Endodermal cell (in vitro differentiated cells): ENCODE measurements around the gene CCT4. TPM values are rescaled to one million over a fixed set of nuclear protein-coding genes. Genes with fewer than 3 reads are reported as not detected.

Source experiments
- DNase-seq: peaks from one replicate; pipeline ENCODE4 v3.0.0-alpha.2; 2017
- H3K27ac ChIP-seq: 2 replicates; pipeline ENCODE4 v1.5.1; 2013; ENCODE audit warnings: mild to moderate bottlenecking, low read depth, low read length, moderate library complexity
- H3K27me3 ChIP-seq: 2 replicates; pipeline ENCODE4 v1.6.1; 2013; ENCODE audit warnings: mild to moderate bottlenecking, low read length, moderate library complexity; ENCODE audit not compliant: insufficient read depth, control insufficient read depth, poor library complexity, severe bottlenecking
- H3K36me3 ChIP-seq: 2 replicates; pipeline ENCODE4 v1.7.0; 2013; ENCODE audit warnings: mild to moderate bottlenecking, low read length, moderate library complexity; ENCODE audit not compliant: control insufficient read depth, insufficient read depth
- H3K4me1 ChIP-seq: one replicate; pipeline ENCODE4 v1.7.0; 2013; ENCODE audit warnings: low read length; ENCODE audit not compliant: control insufficient read depth, insufficient read depth
- H3K4me3 ChIP-seq: 2 replicates; pipeline ENCODE4 v1.5.1; 2013; ENCODE audit warnings: mild to moderate bottlenecking, low read length, moderate library complexity
- H3K9ac ChIP-seq: 2 replicates; pipeline ENCODE4 v1.6.1; 2013; ENCODE audit warnings: mild to moderate bottlenecking, low read length, moderate library complexity; ENCODE audit not compliant: poor library complexity, severe bottlenecking; ENCODE audit errors: extremely low read depth
- H3K9me3 ChIP-seq: 2 replicates; pipeline ENCODE4 v1.6.1; 2013; ENCODE audit warnings: mild to moderate bottlenecking, low read length, moderate library complexity; ENCODE audit not compliant: control insufficient read depth
- H3K27ac Mint-ChIP-seq: 2 replicates; pipeline ENCODE4 v1.8.0; 2020; ENCODE audit warnings: mixed read lengths
- H3K27me3 Mint-ChIP-seq: 2 replicates; pipeline ENCODE4 v1.8.0; 2021; ENCODE audit warnings: mild to moderate bottlenecking, mixed read lengths; ENCODE audit not compliant: insufficient read depth
- H3K36me3 Mint-ChIP-seq: 2 replicates; pipeline ENCODE4 v1.8.0; 2020; ENCODE audit warnings: low read depth, mixed read lengths
- H3K4me1 Mint-ChIP-seq: 2 replicates; pipeline ENCODE4 v1.8.0; 2020; ENCODE audit warnings: mixed read lengths
- H3K4me3 Mint-ChIP-seq: 2 replicates; pipeline ENCODE4 v1.8.0; 2020; ENCODE audit warnings: mild to moderate bottlenecking, moderate library complexity, mixed read lengths
- H3K9me3 Mint-ChIP-seq: 2 replicates; pipeline ENCODE4 v1.8.0; 2020; ENCODE audit warnings: mild to moderate bottlenecking, mixed read lengths
- CTCF ChIP-seq: fragments of 200-600 bp; sonication (generic); conservative IDR thresholded peaks from 2 replicates; pipeline ENCODE4 v1.5.0; 2021; ENCODE audit warnings: antibody characterized with exemption, mild to moderate bottlenecking
- WGBS, 2 experiments: methylation state at CpG; one replicate each; pipeline versions ENCODE4 v1.1.5 to v1.1.7; 2013; ENCODE audit warnings: missing lambda C conversion rate in 2 of 2, mixed read lengths in 1 of 2; ENCODE audit not compliant: insufficient coverage in 1 of 2, insufficient read length in 1 of 2; 5-methylcytosine and 5-hydroxymethylcytosine counted together
- total RNA-seq, 2 donors: library from RNA; stranded (reverse); fragmentation: NEBNext Ultra II Directional in 1 of 2; extraction: Animal tissue kit (Norgen Biotek cat#: 25700) in 1 of 2; gene quantifications; 2 replicates in 1 of 2; 3 replicates in 1 of 2; pipeline ENCODE4 v1.2.1, GENCODE V29; 2021

CCT4 gene
- total RNA-seq, 2 donors from 2014 or later: 259 to 315 TPM

- Mint-ChIP-seq H3K27me3 (no peaks in the 10 kb centered on the region), H3K27ac (peak overlapping the region; percentile 75), H3K9me3 (no peaks in the 10 kb centered on the region), H3K4me3 (peak overlapping the region; percentile 85), H3K4me1 (peaks cover 2% of the 10 kb centered on the region), H3K36me3 (no peaks in the 10 kb centered on the region)
- Histone ChIP-seq H3K4me1 (no peaks in the 10 kb centered on the region), H3K9me3 (no peaks in the 10 kb centered on the region), H3K36me3 (no peaks in the 10 kb centered on the region), H3K27me3 (no peaks in the 10 kb centered on the region), H3K4me3 (peak overlapping the region; percentile 98), H3K27ac (no peak overlapping the region), H3K9ac (peak overlapping the region; percentile 66)
- no peak for DNase-seq
- no peak for TF ChIP-seq CTCF
- WGBS, 2 experiments: 8 to 16% methylated on average over 4 to 5 of the region's 6 CpGs
These were observed 17.7 kb upstream of the CCT4 start for GRCh38 chr2:61906186-61906470.

- TF ChIP-seq CTCF: no peak
- no peaks in the 10 kb centered on the region for H3K27me3 ChIP-seq
- H3K27ac Mint-ChIP-seq: peak within 1 kb of the TSS; percentile 75
- no peaks in the 10 kb centered on the region for H3K27me3 Mint-ChIP-seq
- peak within 1 kb of the TSS; percentile 66 for H3K9ac ChIP-seq
- no peaks in the 10 kb centered on the region for H3K9me3 Mint-ChIP-seq
- peak; percentile 91 for DNase-seq
- 2 to 4% methylated on average over 22 to 33 of the region's 33 CpGs for WGBS, 2 experiments
- H3K4me3 ChIP-seq: peak within 1 kb of the TSS; percentile 98
- H3K27ac ChIP-seq: no peak within 1 kb of the TSS
- H3K4me1 ChIP-seq: no peaks in the 10 kb centered on the region
- peaks cover 2% of the 10 kb centered on the region for H3K4me1 Mint-ChIP-seq
- no peaks in the 10 kb centered on the region for H3K9me3 ChIP-seq
- H3K36me3 Mint-ChIP-seq: no peaks in the 10 kb centered on the region
- peak within 1 kb of the TSS; percentile 85 for H3K4me3 Mint-ChIP-seq
- no peaks in the 10 kb centered on the region for H3K36me3 ChIP-seq
These were observed 17.1 kb upstream of the CCT4 start, which contains the start of gene COMMD1 for GRCh38 chr2:61905372-61906185. Gene COMMD1, plus strand, starts transcription at chr2:61905674. Its CDS starts 5 bp downstream, at chr2:61905679.

GRCh38 chr2:61900281-61900680 is 11.8 kb upstream of the CCT4 start:
- H3K4me3 ChIP-seq: no peak overlapping the region
- Mint-ChIP-seq H3K9me3 (no peaks in the 10 kb centered on the region), H3K4me3 (no peak overlapping the region), H3K36me3 (no peaks in the 10 kb centered on the region), H3K27ac (no peak overlapping the region), H3K4me1 (no peaks in the 10 kb centered on the region), H3K27me3 (no peaks in the 10 kb centered on the region)
- no peaks in the 10 kb centered on the region for H3K36me3 ChIP-seq
- 88 to 100% methylated on average over 1 of the region's 1 CpG for WGBS, 2 experiments
- no peak overlapping the region for H3K27ac ChIP-seq
- H3K4me1 ChIP-seq: no peaks in the 10 kb centered on the region
- H3K27me3 ChIP-seq: no peaks in the 10 kb centered on the region
- no peak for DNase-seq
- TF ChIP-seq CTCF: no peak
- H3K9me3 ChIP-seq: no peaks in the 10 kb centered on the region
- no peak overlapping the region for H3K9ac ChIP-seq
